GM12874 (cell line): Measurements from ENCODE around the gene PALB2.

Experiments
- CTCF ChIP-seq: IDR thresholded peaks from 2 replicates; pipeline ENCODE4 v1.5.1; 2011; ENCODE audit warnings: low read depth, mild to moderate bottlenecking, control low read depth, low read length, moderate library complexity; ENCODE audit not compliant: insufficient read depth

The PALB2 gene

GRCh38 chr16:23640931-23641765 lies at the start of gene PALB2, which contains the start of gene DCTN5:
Gene PALB2 (minus strand): TSS chr16:23641310. CDS start chr16:23641157, 153 bp downstream.
Gene DCTN5 (plus strand): TSS chr16:23641466. CDS start chr16:23641543, 77 bp downstream.
- no peak for TF ChIP-seq CTCF

- TF ChIP-seq CTCF: no peak
Measured at GRCh38 chr16:23689442-23690187, 48.5 kb upstream of the PALB2 start.

- TF ChIP-seq CTCF: no peak
Measured at GRCh38 chr16:23687034-23687808, 46.1 kb upstream of the PALB2 start.

GRCh38 chr16:23683487-23683886 lies 42.4 kb upstream of the PALB2 start:
- TF ChIP-seq CTCF: no peak

- TF ChIP-seq CTCF: no peak
Measured at GRCh38 chr16:23682181-23682580, 41.1 kb upstream of the PALB2 start.

- TF ChIP-seq CTCF: no peak
Measured at GRCh38 chr16:23679986-23680336, 38.9 kb upstream of the PALB2 start.
